ENCODE results near the gene GRIN2A.

GRIN2A gene

GRCh38 chr16:9852003-9852402, 330.2 kb downstream of the GRIN2A start:
- no peak for DNase-seq (ENCODE audit: low read depth)

GRCh38 chr16:9850817-9851216, 331.4 kb downstream of the GRIN2A start:
- DNase-seq (ENCODE audit: low read depth): no peak

GRCh38 chr16:9849697-9850245, 332.5 kb downstream of the GRIN2A start:
- DNase-seq (ENCODE audit: low read depth): no peak

DNA sequence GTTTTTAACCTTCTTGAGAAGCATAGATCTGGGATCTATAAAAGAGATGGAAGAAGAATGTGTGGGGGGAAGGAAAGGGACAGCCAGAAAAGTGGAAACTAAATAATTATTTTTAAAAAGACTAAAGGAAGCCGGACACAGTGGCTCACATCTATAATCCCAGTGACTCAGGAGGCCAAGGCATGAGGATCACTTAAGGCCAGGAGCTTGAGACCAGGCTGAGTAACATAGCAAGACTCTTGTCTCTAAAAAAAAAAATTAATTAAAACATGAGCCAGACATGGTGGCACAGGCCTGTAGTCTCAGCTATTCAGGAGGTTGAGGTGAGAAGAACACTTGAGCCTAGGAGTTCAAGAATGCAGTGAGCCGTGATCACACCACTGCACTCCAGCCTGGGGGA, 335.1 kb downstream of the GRIN2A start:
- no peak for DNase-seq (ENCODE audit: low read depth)

DNA sequence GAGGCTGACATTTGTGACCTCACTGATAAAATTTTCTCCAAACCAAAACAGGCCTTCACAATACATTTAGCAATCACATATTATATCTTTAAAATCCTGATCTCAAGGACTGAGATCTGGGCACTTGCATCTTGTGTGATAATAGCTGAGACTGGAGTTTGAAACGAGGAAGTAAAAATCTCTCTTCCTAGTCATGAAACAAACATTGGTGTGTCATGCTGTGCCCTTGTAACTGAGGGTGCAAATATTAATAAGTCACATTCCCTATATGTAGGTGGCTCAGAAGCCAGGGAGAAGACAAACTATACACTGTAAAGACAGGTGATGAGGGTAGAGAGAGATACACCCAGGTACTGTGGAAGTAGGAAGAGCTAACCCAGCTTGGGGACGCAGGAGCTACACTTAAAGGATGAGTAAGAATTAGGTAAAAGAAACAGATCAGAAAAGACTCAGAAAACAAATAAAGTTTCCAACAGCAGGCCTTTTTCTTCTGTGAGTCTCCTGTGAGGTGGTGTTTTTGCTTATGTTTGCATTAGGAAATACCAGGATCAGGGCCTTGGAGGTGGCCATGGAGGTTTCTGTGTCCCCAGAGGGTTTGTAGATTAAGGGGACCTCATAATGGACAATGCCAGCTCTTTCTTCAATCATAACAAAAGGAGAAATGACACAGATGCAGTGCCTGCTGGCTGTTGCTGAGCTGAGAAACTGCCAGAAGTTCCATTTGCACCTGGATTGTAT, 335.7 kb downstream of the GRIN2A start:
- no peak for DNase-seq (ENCODE audit: low read depth)

DNA sequence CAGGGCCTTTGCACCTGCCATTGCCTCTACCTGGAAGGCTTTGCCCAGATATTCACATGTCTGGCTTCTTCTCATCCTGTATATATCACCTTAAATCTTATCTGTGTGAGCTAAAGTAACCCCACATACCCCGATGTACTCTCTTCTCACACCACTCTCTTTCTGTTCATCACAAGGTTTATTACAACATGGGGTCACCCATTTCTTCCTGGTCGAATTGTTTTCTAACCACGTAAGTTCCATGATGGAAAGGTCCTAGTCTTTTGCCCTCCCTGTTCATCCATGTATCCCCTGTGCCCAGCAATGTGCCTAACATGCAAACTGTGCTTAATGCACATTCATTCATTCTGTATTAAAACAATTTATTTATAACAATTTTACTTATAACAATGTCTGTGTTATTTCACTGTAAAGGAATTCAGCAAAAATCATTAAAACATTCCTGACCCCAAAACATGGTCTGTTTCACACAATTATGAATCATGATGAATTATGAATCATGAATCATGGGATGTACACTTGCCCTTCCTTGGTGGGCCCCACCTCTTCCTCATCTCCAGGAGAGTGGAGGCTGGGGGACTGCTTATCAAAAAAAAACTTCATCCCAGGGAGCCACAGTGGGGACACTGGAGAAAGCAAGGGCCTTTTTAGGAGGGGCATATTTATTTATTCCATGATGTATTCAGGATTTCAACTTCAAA, 336.4 kb downstream of the GRIN2A start:
- no peak for DNase-seq (ENCODE audit: low read depth)

DNA sequence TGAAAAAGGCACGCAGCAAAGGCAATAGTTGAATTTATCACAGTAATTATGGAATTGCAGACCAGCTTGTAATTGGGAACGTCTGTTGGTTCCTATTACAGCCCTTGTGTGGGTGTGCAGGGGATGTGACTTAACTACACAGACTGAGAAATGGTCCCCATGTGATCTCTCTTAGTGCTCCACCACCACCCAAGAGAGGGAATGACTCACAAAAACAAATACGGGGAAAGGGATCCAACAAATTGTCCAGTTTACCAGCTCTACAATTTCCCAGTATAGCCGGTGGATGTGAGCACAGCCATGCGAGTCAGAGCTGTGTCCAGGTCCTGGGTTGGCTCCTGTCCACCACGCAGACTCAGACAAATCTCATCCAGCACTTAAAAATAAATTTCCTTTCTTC, 337.9 kb downstream of the GRIN2A start:
- no peak for DNase-seq (ENCODE audit: low read depth)

DNA sequence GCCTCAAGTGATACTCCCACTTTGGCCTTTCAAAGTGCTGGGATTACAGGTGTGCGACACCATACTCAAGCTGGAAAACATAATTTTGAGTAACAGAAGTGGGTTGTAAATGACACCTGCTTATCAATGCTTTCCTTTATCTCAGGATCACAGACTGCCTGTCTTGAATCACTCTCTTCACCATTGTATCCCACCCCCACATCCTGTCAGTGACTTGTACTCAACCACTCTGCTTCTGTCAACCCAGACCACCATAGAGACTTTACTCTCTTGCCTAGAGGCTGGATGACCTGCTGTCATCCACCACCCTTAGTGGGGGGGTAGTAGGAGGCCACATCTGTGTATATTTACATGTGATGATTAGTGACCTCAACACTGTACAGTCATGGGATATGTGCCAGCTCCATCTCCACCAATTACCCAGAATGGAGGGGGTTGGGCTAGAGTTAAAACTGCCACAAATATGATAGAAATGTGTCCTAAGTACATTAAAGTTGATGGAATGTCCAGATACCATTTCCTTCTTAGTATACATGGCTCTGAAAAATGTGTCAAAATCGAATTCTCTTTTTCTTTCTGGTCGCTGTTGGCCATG, 338.7 kb downstream of the GRIN2A start:
- no peak for DNase-seq (ENCODE audit: low read depth)

DNA sequence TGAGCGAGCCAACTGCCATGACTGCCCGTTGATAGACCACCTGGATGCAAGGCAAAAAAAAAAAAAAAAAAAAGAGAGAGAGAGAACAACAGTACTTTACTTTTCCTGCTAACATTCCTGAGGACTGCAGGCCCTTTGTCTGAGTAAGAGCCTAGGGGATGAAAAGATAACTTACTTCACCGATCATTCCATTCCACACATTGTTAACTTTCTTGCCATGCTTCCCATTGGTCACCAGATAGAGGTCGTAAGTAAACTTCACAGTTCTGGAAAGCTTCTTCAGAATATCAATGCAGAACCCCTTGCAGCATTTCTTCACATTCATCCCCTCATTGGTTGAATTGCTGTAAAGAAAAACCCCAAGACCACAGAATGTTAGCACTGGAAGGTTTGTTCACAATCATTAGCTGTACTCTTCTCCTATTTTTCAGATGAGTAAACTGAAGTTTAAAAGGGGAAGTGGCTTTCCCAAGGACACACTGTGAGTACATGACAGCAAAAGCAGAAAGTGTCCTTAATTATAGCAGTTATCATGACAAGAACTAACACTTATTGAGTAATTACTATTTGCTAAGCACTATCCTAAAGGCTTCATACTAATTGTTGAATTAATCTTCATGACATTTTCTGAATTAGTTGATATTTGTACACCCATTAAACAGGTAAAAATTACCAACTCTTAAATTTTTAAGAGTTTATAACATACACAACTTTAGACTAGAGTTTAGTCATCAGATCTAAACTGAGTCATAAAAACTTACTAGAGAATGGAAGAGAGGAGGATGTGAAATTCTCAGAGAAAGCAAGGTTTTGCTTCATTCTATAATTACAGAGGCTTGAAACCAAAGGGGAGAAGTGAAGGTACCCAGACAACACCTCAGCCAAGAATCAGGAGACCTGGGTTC, 341.2 kb downstream of the GRIN2A start:
- no peak for DNase-seq (ENCODE audit: low read depth)

DNA sequence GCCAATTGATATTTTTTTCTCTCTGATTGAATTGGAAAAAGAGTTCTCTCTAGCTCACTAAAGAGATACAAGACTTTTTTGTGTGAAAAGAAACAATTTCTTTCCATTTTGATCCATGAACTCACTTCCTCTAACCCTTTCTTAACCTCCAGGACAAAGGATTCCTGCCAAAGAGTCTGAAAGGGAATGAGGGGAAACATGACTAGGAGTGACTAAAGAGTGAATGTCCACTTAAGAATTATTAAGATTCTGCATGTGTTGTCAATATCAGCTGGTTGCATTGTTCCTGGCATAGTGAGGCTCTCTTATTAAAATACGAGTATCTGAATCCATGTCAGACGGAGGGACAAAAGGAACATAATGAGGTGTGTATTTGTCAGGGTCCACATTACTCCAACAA, 344.7 kb downstream of the GRIN2A start:
- no peak for DNase-seq (ENCODE audit: low read depth)

- no peak for DNase-seq (ENCODE audit: low read depth)
Observed at GRCh38 chr16:9836118-9836736, 346.0 kb downstream of the GRIN2A start.

DNA sequence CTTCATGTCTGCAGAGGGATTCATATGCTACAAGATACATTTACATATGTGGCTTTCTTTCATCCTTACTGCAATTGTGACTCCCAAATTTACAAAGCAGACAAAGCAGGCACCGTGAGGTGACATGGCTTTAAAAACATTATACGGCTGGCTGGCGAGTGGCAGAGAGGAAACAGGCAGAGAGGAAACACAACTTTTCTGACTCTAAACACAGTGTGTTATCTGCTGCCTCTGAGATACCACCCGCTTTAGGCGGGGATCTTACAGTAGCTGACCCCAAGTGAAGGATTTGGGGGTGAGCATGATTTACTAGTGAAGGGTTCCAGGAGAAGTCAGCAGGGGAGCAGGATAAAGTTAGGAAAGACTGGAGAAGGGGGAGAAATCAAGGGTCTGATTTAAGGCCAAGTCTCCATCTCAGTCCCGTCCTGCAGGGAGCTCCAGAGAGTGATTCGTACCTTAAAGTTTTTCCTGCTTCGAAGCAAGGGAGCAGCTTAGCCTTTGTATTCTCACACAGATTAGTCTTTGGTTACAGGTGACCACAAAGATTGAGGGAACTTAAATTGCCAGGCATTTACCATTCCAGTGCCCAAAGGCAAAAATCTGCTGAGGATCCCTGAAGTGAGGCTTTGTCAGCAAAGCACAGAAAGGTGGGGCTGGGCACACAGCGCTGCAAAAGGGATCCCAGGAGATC, 355.0 kb downstream of the GRIN2A start:
- DNase-seq (ENCODE audit: low read depth): no peak

GRCh38 chr16:9826656-9827055, 355.6 kb downstream of the GRIN2A start:
- DNase-seq (ENCODE audit: low read depth): no peak

DNA sequence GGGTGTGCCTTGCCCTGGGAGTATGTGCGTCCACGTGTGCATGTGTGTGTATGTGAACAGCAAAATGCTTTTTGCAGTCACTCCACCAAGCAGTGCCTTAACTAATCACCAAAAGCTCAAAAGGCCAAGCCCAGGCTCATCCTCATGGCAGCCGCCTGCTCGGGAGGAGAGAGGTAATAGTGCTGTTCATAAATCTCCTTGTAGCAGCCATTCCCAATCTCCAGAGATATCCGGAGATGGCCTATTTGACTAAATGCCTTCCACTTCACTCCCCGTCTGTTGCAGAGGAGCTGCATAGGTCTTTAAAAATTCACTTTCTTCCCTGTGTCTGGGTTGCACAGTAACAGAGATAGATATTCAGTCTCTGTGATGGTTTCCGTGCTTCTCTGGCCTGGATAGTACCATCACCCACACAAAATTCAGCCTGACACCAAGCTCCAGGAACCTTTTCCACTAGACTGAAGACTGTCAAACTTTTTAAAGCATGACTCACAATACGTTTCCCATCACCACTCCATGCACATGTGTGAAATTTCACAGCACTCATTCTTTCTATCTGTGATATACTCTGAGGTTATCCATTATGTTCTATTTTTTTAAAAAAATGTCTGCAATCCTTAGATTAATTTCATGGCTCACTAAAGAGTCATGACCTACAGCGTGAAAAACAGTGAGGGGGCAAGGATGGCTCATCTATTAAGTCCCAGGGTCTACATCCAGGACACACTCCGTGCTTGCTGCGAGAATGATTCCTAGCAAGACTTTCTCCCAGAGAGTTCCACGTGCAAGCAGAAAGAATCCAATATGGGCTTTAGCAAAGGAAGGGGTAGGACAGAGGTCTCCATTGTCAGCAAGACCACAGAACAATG, 357.8 kb downstream of the GRIN2A start:
- no peak for DNase-seq (ENCODE audit: low read depth)

DNA sequence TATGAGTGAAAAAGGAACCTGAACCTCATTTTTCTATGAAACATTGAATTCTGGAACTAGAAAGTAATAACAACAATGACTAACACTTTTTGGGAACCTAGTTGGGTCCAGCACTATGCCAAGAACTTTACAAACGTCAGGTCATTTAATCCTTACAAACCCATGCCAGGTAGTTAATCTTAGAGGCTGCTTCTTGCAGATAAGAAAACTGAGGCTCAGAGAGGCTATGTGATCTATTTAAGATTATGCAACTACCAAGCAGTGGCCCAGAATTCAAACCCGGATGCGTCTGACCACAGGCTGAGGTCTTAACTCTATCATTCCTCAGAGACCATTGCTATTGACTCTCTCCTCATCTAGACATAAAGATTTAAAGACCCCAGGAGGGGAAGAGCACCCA, 358.7 kb downstream of the GRIN2A start:
- DNase-seq (ENCODE audit: low read depth): no peak

DNA sequence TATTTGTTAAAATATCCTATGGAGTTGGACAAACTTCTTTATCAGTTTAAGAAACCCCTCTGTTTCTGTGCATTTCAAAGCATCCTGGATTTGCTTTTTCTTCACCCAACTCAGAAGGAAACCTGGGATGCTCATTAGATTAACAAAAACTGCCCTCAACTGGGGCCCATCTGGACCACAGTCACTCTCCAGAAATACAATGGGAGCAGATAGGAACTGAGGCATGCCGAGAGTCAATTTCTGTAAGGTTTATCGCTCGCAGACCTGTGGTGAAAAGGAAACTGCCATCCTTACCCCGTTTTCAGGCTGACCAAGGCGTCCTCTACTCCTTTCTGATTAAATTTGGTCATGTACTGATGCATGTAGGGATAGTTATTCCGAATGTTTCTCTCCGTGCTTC, 360.3 kb downstream of the GRIN2A start:
- no peak for DNase-seq (ENCODE audit: low read depth)

DNA sequence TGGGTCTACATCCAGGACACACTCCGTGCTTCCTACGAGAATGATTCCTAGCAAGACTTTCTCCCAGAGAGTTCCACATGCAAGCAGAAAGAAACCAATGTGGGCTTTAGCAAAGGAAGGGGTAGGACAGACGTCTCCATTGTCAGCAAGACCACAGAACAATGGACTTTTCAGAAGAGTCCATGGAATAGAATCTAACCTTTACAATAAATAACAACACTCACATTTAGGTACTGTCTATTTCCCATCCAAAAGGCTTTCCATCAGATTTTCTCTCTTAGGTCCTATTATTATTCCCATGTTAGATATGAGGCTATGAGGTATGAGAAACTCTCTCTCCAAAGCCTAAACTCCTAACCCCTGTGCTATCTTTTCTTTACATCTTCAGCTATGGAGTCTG, 360.9 kb downstream of the GRIN2A start:
- DNase-seq (ENCODE audit: low read depth): no peak

DNA sequence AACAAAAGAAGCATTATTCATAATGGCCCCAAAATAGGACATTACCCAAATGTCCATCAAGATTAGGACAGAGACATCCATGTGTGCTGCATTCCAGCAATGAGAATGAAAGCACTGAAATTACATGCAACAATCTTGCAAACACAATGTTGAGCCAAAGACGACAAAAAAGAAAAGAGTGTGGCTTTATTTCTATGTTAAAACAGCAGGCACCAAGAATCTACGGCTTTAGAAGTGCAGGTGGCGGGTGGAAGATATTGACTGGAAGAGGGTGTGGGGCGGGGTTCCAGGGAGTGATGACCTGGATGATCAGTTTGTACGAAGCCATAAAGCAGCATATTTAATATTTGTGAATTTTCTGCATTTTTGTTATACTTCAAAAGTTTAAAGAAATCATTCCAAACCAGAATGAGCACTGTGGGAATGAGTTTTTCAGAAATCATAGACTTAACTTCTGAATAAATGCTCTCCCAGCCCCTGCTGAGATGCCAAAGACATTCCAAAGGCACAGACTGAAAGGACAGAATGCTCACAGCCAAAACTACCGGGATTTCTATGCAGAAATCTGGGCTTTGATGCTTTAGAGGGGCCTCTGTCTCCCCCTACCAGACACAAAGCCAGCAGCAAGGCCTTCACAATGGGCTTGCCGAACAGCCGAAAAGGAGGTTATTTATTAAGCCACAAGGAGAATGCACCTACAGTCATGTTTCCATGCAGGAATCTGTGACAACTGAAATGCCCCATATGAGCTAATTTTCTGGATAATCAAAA, 361.6 kb downstream of the GRIN2A start:
- DNase-seq (ENCODE audit: low read depth): no peak

GRCh38 chr16:9818702-9819101, 363.5 kb downstream of the GRIN2A start:
- DNase-seq (ENCODE audit: low read depth): no peak
